ENCODE results near the gene A2M.
A peak's percentile ranks its signal among the peaks of the same experiment; 100 is the strongest.

Gene A2M

DNA sequence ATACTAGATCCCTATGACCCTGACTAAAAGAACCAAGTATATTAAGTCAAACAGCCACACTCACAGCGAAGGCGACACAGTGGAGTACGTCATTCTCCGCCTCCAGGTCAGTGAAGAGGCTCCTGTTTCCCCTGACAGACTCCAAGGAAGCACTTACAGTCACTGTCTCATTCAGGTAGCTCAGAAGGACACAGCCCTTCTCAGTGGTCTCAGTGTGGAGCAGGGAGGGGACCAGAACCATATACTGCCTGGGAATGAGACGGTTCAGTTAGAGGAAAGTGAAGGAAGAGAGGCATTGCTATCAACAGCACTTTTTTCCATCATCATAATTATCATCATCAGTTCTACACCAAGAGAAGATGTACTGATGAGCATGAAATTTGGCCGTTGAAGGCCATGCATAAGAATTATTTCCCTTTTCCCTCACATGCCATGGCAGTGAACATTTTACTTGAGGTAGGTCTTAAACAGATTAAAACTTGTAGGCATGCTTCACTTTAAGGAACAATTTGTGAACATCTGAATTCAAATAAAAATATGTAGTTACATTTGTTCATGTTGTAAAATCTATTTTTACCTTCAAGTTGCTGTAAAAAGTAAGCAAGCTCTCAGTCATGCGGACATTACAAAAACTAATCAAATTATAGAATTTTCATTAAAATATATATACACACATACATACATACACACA lies 2.3 kb downstream of the A2M start:
- H3K4me2 ChIP-seq (ENCODE audit: low read length, poor library complexity, severe bottlenecking) = no peak overlapping the region
- H2AFZ ChIP-seq (ENCODE audit: low read depth, low read length) = no peak overlapping the region
- H3K27me3 ChIP-seq (ENCODE audit: control insufficient read depth in 1 of 2, insufficient read depth in 1 of 2, low read length in 2 of 2) = peaks cover 0 to 5% of the 10 kb centered on the region in 2 experiments
- no peak overlapping the region for H3K4ac ChIP-seq (ENCODE audit: low read depth in 1 of 2, low read length in 2 of 2)
- peak overlapping the region in 1 of 2 experiments; percentile 52 for H2BK12ac ChIP-seq (ENCODE audit: low read length in 2 of 2)
- no peak overlapping the region for H2BK5ac ChIP-seq (ENCODE audit: low read depth, low read length, poor library complexity, severe bottlenecking)
- no peak overlapping the region for H4K8ac ChIP-seq (ENCODE audit: low read length)
- H3K4me3 ChIP-seq (ENCODE audit: insufficient read depth in 1 of 2, low read depth in 1 of 2, low read length in 2 of 2) = no peak overlapping the region
- H3K27ac ChIP-seq (ENCODE audit: low read length, poor library complexity, severe bottlenecking) = no peak overlapping the region
- no peak overlapping the region for H2AK5ac ChIP-seq (ENCODE audit: low read length, severe bottlenecking)
- WGBS = 98% methylated on average over 4 of the region's 7 CpGs
- no peak overlapping the region for H3K9ac ChIP-seq (ENCODE audit: low read length)
- H3K18ac ChIP-seq (ENCODE audit: low read depth in 1 of 2, low read length in 2 of 2) = no peak overlapping the region
- no peaks in the 10 kb centered on the region for H3K4me1 ChIP-seq (ENCODE audit: control insufficient read depth, insufficient read depth, low read depth, low read length)
- H2BK15ac ChIP-seq (ENCODE audit: low read depth, poor library complexity, severe bottlenecking) = no peak overlapping the region
- no peaks in the 10 kb centered on the region for H3K79me1 ChIP-seq (replicated peaks; ENCODE audit: low read length, poor library complexity, severe bottlenecking)
- H2BK120ac ChIP-seq (ENCODE audit: low read depth, low read length) = no peak overlapping the region
- H4K91ac ChIP-seq (ENCODE audit: low read length) = no peak overlapping the region
- no peaks in the 10 kb centered on the region for H3K9me3 ChIP-seq (ENCODE audit: control insufficient read depth, low read length)
- H3K36me3 ChIP-seq (ENCODE audit: control insufficient read depth in 1 of 2, insufficient read depth in 2 of 2, low read depth in 1 of 2, low read length in 2 of 2) = peaks cover 0 to 6% of the 10 kb centered on the region in 2 experiments
- H3K23ac ChIP-seq (ENCODE audit: low read length in 2 of 2) = no peak overlapping the region
- no peak for DNase-seq
- H3K14ac ChIP-seq (ENCODE audit: low read length in 2 of 2) = no peak overlapping the region

DNA sequence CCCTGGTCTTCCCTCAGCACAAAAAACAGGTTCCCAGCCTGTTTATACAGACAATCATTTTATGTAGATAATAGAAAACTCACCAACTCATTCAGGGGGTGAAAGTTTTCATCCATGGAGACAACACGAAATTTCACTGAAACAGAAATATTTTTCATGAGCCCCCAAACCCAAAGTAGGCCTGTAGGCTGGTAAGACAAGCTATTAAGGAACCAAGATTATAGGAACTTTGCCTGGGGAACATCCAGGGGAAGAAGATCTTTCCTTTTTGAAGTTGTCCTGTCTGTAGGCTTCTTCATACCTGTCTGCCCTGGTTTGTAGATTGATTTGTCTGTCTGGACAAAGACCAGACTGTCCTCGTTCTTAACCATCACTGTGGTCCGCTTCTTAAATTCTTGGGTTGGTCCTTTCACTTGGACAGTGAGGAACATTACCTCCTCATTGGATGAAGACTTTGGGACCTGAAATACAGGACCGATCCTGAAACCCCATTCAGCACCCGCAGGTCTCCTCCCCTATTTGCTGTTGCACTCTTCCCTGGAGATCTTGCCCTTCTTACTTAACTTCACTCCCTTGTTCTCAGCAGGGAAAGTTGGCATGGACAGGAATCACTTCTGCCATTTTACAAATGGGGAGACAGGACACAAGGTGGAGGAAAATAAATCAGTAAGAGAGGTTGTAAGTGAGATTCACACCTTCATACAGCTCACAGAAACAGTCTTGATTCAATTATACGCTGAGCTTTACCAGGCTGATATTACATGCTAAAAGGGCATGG lies 3.5 kb downstream of the A2M start:
- Histone ChIP-seq H3K18ac (ENCODE audit: low read depth in 1 of 2, low read length in 2 of 2) (no peak overlapping the region), H3K79me1 (replicated peaks; ENCODE audit: low read length, poor library complexity, severe bottlenecking) (no peaks in the 10 kb centered on the region), H3K4me1 (ENCODE audit: control insufficient read depth, insufficient read depth, low read depth, low read length) (no peaks in the 10 kb centered on the region), H2BK5ac (ENCODE audit: low read depth, low read length, poor library complexity, severe bottlenecking) (no peak overlapping the region), H3K27me3 (ENCODE audit: control insufficient read depth in 1 of 2, insufficient read depth in 1 of 2, low read length in 2 of 2) (peaks cover 0 to 5% of the 10 kb centered on the region in 2 experiments), H3K23ac (ENCODE audit: low read length in 2 of 2) (no peak overlapping the region), H3K9me3 (ENCODE audit: control insufficient read depth, low read length) (no peaks in the 10 kb centered on the region), H3K36me3 (ENCODE audit: control insufficient read depth in 1 of 2, insufficient read depth in 2 of 2, low read depth in 1 of 2, low read length in 2 of 2) (peaks cover 0 to 6% of the 10 kb centered on the region in 2 experiments), H2BK15ac (ENCODE audit: low read depth, poor library complexity, severe bottlenecking) (no peak overlapping the region), H2BK120ac (ENCODE audit: low read depth, low read length) (no peak overlapping the region), H4K91ac (ENCODE audit: low read length) (no peak overlapping the region), H3K4ac (ENCODE audit: low read depth in 1 of 2, low read length in 2 of 2) (no peak overlapping the region), H2BK12ac (ENCODE audit: low read length in 2 of 2) (no peak overlapping the region), H3K4me3 (ENCODE audit: insufficient read depth in 1 of 2, low read depth in 1 of 2, low read length in 2 of 2) (no peak overlapping the region), H3K27ac (ENCODE audit: low read length, poor library complexity, severe bottlenecking) (no peak overlapping the region), H2AFZ (ENCODE audit: low read depth, low read length) (no peak overlapping the region), H3K9ac (ENCODE audit: low read length) (no peak overlapping the region), H2AK5ac (ENCODE audit: low read length, severe bottlenecking) (no peak overlapping the region), H3K14ac (ENCODE audit: low read length in 2 of 2) (no peak overlapping the region), H3K4me2 (ENCODE audit: low read length, poor library complexity, severe bottlenecking) (no peak overlapping the region), H4K8ac (ENCODE audit: low read length) (no peak overlapping the region)
- no peak for DNase-seq
- WGBS = 96% methylated on average over 5 of the region's 6 CpGs

DNA sequence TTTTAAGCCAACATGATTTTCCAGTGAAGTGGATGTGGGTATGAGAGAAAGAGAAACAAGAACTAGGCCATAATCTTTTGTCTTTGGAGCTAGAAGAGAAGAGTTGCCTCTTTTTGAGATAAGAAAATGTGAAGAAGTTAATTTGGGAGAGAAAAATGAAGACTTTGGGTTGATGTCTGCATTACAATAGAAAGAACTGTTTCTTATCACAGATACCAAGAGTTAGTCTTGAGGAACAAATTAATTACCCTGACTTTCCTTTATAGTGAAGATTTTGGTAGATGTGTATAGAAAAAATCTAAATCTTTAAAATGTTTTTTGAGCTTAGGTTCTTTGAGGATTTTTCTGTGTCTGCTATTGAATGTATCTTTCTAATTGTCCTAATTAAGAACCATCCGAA lies 4.2 kb downstream of the A2M start:
- no peak overlapping the region for H3K4ac ChIP-seq (ENCODE audit: low read depth in 1 of 2, low read length in 2 of 2)
- no peak for DNase-seq

GRCh38 chr12:9109737-9110491 lies 5.8 kb downstream of the A2M start:
- no peak overlapping the region for H2BK12ac ChIP-seq (ENCODE audit: low read length in 2 of 2)
- H3K4me1 ChIP-seq (ENCODE audit: control insufficient read depth, insufficient read depth, low read depth, low read length) = no peaks in the 10 kb centered on the region
- no peak overlapping the region for H3K23ac ChIP-seq (ENCODE audit: low read length in 2 of 2)
- no peaks in the 10 kb centered on the region for H3K9me3 ChIP-seq (ENCODE audit: control insufficient read depth, low read length)
- H3K79me1 ChIP-seq (replicated peaks; ENCODE audit: low read length, poor library complexity, severe bottlenecking) = no peaks in the 10 kb centered on the region
- no peak overlapping the region for H2BK120ac ChIP-seq (ENCODE audit: low read depth, low read length)
- no peak overlapping the region for H3K4me3 ChIP-seq (ENCODE audit: insufficient read depth in 1 of 2, low read depth in 1 of 2, low read length in 2 of 2)
- no peak overlapping the region for H3K9ac ChIP-seq (ENCODE audit: low read length)
- H2BK15ac ChIP-seq (ENCODE audit: low read depth, poor library complexity, severe bottlenecking) = no peak overlapping the region
- H4K91ac ChIP-seq (ENCODE audit: low read length) = no peak overlapping the region
- H4K8ac ChIP-seq (ENCODE audit: low read length) = no peak overlapping the region
- no peak overlapping the region for H3K27ac ChIP-seq (ENCODE audit: low read length, poor library complexity, severe bottlenecking)
- H3K27me3 ChIP-seq (ENCODE audit: control insufficient read depth in 1 of 2, insufficient read depth in 1 of 2, low read length in 2 of 2) = peaks cover 0 to 5% of the 10 kb centered on the region in 2 experiments
- no peak overlapping the region for H2AK5ac ChIP-seq (ENCODE audit: low read length, severe bottlenecking)
- H2AFZ ChIP-seq (ENCODE audit: low read depth, low read length) = no peak overlapping the region
- H2BK5ac ChIP-seq (ENCODE audit: low read depth, low read length, poor library complexity, severe bottlenecking) = no peak overlapping the region
- no peak for DNase-seq
- H3K4me2 ChIP-seq (ENCODE audit: low read length, poor library complexity, severe bottlenecking) = no peak overlapping the region
- peaks cover 0 to 6% of the 10 kb centered on the region in 2 experiments for H3K36me3 ChIP-seq (ENCODE audit: control insufficient read depth in 1 of 2, insufficient read depth in 2 of 2, low read depth in 1 of 2, low read length in 2 of 2)
- H3K14ac ChIP-seq (ENCODE audit: low read length in 2 of 2) = no peak overlapping the region
- H3K18ac ChIP-seq (ENCODE audit: low read depth in 1 of 2, low read length in 2 of 2) = no peak overlapping the region
- H3K4ac ChIP-seq (ENCODE audit: low read depth in 1 of 2, low read length in 2 of 2) = no peak overlapping the region
- WGBS = no CpG with 5 or more reads among the region's 3 CpGs

More for the DNA sequence above, 4.2 kb downstream of the A2M start:
- Histone ChIP-seq H3K79me1 (replicated peaks; ENCODE audit: low read length, poor library complexity, severe bottlenecking) (no peaks in the 10 kb centered on the region), H2BK120ac (ENCODE audit: low read depth, low read length) (no peak overlapping the region), H4K91ac (ENCODE audit: low read length) (no peak overlapping the region), H3K27ac (ENCODE audit: low read length, poor library complexity, severe bottlenecking) (no peak overlapping the region), H3K18ac (ENCODE audit: low read depth in 1 of 2, low read length in 2 of 2) (no peak overlapping the region), H2AFZ (ENCODE audit: low read depth, low read length) (no peak overlapping the region), H3K4me3 (ENCODE audit: insufficient read depth in 1 of 2, low read depth in 1 of 2, low read length in 2 of 2) (no peak overlapping the region), H3K23ac (ENCODE audit: low read length in 2 of 2) (no peak overlapping the region), H3K9me3 (ENCODE audit: control insufficient read depth, low read length) (no peaks in the 10 kb centered on the region), H2BK15ac (ENCODE audit: low read depth, poor library complexity, severe bottlenecking) (no peak overlapping the region), H3K27me3 (ENCODE audit: control insufficient read depth in 1 of 2, insufficient read depth in 1 of 2, low read length in 2 of 2) (peaks cover 0 to 5% of the 10 kb centered on the region in 2 experiments), H3K36me3 (ENCODE audit: control insufficient read depth in 1 of 2, insufficient read depth in 2 of 2, low read depth in 1 of 2, low read length in 2 of 2) (peaks cover 0 to 6% of the 10 kb centered on the region in 2 experiments), H2BK12ac (ENCODE audit: low read length in 2 of 2) (no peak overlapping the region), H3K9ac (ENCODE audit: low read length) (no peak overlapping the region), H3K4me2 (ENCODE audit: low read length, poor library complexity, severe bottlenecking) (no peak overlapping the region), H3K14ac (ENCODE audit: low read length in 2 of 2) (no peak overlapping the region), H2AK5ac (ENCODE audit: low read length, severe bottlenecking) (no peak overlapping the region), H4K8ac (ENCODE audit: low read length) (no peak overlapping the region), H2BK5ac (ENCODE audit: low read depth, low read length, poor library complexity, severe bottlenecking) (no peak overlapping the region), H3K4me1 (ENCODE audit: control insufficient read depth, insufficient read depth, low read depth, low read length) (no peaks in the 10 kb centered on the region)
- WGBS = no CpG with 5 or more reads among the region's 1 CpG
